GM12892 (cell line): ENCODE results near the gene CCDC182.

Experiments used
- DNase-seq: peaks from one replicate; pipeline ENCODE4 v3.0.0; 2011; ENCODE audit not compliant: insufficient read length
- FAIRE-seq: peaks from 2 replicates; lab custom pipeline; 2011; peaks lifted over from hg19 to GRCh38; lab: Jason Lieb, UNC
- POLR2A ChIP-seq: IDR thresholded peaks from 2 replicates; pipeline ENCODE4 v1.6.1; 2011; ENCODE audit warnings: low read depth, low read length, control low read depth
- POLR2AphosphoS5 ChIP-seq: IDR thresholded peaks from 2 replicates; pipeline ENCODE4 v1.6.1; 2011; ENCODE audit warnings: low read depth, low read length, control low read depth
- TAF1 ChIP-seq: IDR thresholded peaks from 2 replicates; pipeline ENCODE4 v1.6.1; 2011; ENCODE audit warnings: low read depth, mild to moderate bottlenecking, control low read depth, low read length, borderline replicate concordance

CCDC182 gene

GRCh38 chr17:57737450-57737849 lies 7.6 kb downstream of the CCDC182 start:
- no peak for FAIRE-seq
- TF ChIP-seq TAF1 (no peak), POLR2A (no peak), POLR2AphosphoS5 (no peak)
- no peak for DNase-seq

- TF ChIP-seq POLR2AphosphoS5 (no peak), POLR2A (no peak), TAF1 (no peak)
- DNase-seq, result no peak
- peak; percentile 48 for FAIRE-seq
Observed at GRCh38 chr17:57735707-57736106, 9.4 kb downstream of the CCDC182 start.

GRCh38 chr17:57735230-57735629 lies 9.9 kb downstream of the CCDC182 start:
- FAIRE-seq (peak; percentile 70), DNase-seq (no peak)
- TF ChIP-seq POLR2A, result no peak
- TF ChIP-seq TAF1, result no peak
- TF ChIP-seq POLR2AphosphoS5, result no peak

GRCh38 chr17:57733085-57733484 lies 12.0 kb downstream of the CCDC182 start:
- DNase-seq, result no peak
- no peak for FAIRE-seq
- TF ChIP-seq POLR2AphosphoS5 (no peak), POLR2A (no peak), TAF1 (no peak)

GRCh38 chr17:57732062-57732461 lies 13.0 kb downstream of the CCDC182 start:
- no peak for TF ChIP-seq TAF1
- no peak for TF ChIP-seq POLR2AphosphoS5
- no peak for TF ChIP-seq POLR2A
- FAIRE-seq, result no peak
- no peak for DNase-seq

GRCh38 chr17:57730026-57730701 lies 14.9 kb downstream of the CCDC182 start:
- DNase-seq (no peak), FAIRE-seq (no peak)
- no peak for TF ChIP-seq POLR2A
- no peak for TF ChIP-seq TAF1

- no peak for DNase-seq
- FAIRE-seq, result no peak
- TF ChIP-seq TAF1 (no peak), POLR2A (no peak), POLR2AphosphoS5 (no peak)
Observed at GRCh38 chr17:57727630-57728175, 17.4 kb downstream of the CCDC182 start.

- DNase-seq (no peak), FAIRE-seq (no peak)
- TF ChIP-seq POLR2AphosphoS5 (no peak), POLR2A (no peak), TAF1 (no peak)
Observed at GRCh38 chr17:57726838-57727237, 18.3 kb downstream of the CCDC182 start.

GRCh38 chr17:57726213-57726790 lies 18.8 kb downstream of the CCDC182 start:
- no peak for FAIRE-seq
- TF ChIP-seq POLR2A (no peak), TAF1 (no peak), POLR2AphosphoS5 (no peak)
- no peak for DNase-seq

- FAIRE-seq (no peak), DNase-seq (no peak)
- TF ChIP-seq POLR2A (no peak), TAF1 (no peak), POLR2AphosphoS5 (no peak)
Observed at GRCh38 chr17:57724729-57725125, 20.4 kb downstream of the CCDC182 start.

- peak; percentile 89 for FAIRE-seq
- DNase-seq, result peak; percentile 42
- TF ChIP-seq POLR2A (no peak), TAF1 (no peak), POLR2AphosphoS5 (no peak)
Observed at GRCh38 chr17:57724026-57724728, 20.9 kb downstream of the CCDC182 start.

- TF ChIP-seq TAF1 (no peak), POLR2A (no peak), POLR2AphosphoS5 (no peak)
- no peak for FAIRE-seq
- no peak for DNase-seq
Observed at GRCh38 chr17:57723427-57724025, 21.6 kb downstream of the CCDC182 start.
